Epithelial cell of esophagus (primary cell): ENCODE measurements around the gene HOMER3.
"Not testable (repeated sequence)": the region's sequence is repeated elsewhere in the genome, so short reads cannot be mapped to it uniquely, and the experiment has no call there.

Experiments used
- DNase-seq: peaks from one replicate; pipeline ENCODE4 v3.0.0; 2010; ENCODE audit warnings: low read depth
- H3K4me3 ChIP-seq: 2 replicates; pipeline ENCODE4 v1.5.1; 2011; ENCODE audit warnings: mild to moderate bottlenecking, low read length, control low read depth
- CTCF ChIP-seq: IDR thresholded peaks from 2 replicates; pipeline ENCODE4 v1.5.1; 2011; ENCODE audit warnings: low read depth, mild to moderate bottlenecking, low read length, control low read depth, inconsistent platforms; ENCODE audit not compliant: insufficient read depth; ENCODE audit errors: missing control alignments

HOMER3 gene

DNA sequence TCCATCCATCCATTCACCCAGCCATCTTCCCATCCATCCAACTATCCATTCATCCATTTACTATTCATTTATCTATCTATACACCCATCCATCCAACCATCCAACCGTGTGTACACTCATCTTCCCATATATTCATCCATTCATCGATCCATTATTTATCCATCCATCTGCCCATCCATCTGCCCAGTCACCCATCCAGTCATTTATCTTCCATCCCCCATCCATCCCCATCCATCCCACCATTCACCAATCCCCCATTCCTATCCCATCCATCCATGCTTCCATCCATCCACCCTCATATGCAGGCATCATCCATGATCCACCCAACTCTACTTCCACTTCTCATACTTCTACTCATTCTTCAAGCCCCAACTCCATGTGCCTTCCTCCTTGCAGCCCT, 14.0 kb upstream of the HOMER3 start:
- TF ChIP-seq CTCF: no peak
- no peak overlapping the region for H3K4me3 ChIP-seq
- DNase-seq: no peak

DNA sequence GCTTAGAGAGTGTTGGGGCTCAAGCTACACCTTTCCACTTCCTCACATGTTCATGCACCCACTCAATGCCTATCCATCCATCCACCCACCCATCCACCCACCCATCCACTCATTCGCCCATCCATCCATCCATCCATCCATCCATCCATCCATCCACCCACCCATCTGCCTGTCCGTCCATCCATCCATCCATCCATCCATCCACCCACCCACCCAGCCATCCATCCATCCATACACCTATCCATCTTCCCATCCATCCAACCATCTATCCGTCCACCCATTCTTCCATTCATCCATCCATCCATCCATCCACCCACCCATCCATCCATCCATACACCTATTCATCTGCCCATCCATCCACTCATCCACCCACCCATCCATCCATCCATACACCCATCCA, 13.1 kb upstream of the HOMER3 start:
- no peak for DNase-seq

GRCh38 chr19:18952364-18953003, 11.5 kb upstream of the HOMER3 start:
- not testable (repeated sequence) for H3K4me3 ChIP-seq
- DNase-seq: peak; percentile 81

More for the DNA sequence above, 13.1 kb upstream of the HOMER3 start:
- H3K4me3 ChIP-seq: no peak overlapping the region
- no peak for TF ChIP-seq CTCF

- DNase-seq: peak; percentile 99
- no peak for TF ChIP-seq CTCF
- no peak overlapping the region for H3K4me3 ChIP-seq
Measured at GRCh38 chr19:18951721-18952281, 10.8 kb upstream of the HOMER3 start.

DNA sequence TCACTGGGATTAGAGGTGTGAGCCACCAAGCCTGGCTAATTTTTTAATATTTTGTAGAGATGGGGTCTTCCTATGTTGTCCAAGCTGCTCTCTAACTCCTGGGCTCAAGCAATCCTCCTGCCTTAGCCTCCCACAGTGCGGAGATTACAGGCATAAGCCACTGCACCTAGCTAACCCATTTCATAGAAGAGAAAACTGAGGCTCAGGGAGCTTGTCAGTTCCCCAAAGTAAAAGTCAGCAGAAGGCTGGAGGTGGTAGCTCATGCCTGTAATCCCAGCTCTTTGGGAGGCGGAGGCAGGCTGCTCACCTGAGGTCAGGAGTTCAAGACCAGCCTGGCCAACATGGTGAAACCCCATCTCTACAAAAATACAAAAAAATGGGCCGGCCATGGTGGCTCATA, 8.8 kb upstream of the HOMER3 start:
- DNase-seq: no peak
- H3K4me3 ChIP-seq: no peak overlapping the region
- no peak for TF ChIP-seq CTCF

GRCh38 chr19:18948976-18949356, 7.9 kb upstream of the HOMER3 start:
- no peak for TF ChIP-seq CTCF
- no peak overlapping the region for H3K4me3 ChIP-seq
- DNase-seq: no peak

DNA sequence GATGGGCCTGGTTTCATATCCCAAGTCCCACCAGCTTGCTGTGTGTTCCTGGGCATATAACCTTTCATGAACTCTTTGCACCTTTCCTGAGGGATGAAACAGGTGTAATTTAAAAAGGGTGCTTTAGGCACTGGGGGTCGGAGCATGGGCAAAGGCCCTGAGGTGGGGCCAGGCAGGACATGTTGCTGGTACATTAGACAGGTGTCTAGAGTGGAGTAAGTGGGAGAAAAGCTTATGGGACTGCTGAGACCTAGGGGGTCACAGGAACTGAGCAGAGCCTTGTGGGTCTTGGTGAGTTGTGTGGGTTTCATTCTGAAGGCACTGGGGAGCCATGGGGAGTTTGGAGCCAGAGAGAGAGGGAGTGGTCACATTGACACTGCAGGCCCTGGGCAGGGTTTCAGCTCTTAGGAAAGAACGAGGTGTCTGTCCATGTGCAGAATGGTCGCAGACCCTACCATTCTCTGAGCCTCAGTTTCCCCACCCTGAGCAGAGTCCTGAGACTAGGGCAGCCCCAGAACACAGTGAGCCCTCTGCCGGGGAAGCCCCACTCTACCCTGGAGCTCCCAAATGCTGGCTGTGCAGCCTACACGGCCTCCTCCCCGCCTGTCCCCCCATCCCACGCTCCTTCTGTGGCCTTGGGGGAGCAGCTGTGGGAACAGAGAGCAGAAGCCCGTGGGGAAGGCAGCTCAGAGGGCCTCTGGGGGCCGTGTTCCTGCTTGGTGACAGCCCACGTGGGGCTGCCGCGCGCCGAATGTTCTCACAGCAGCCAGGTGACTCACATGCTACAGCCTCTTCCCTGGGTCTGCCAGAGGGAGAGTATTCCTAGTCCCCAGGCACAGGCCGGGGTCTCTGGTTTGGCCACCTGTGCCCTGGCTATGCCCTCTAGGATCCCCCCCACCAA, 7.3 kb upstream of the HOMER3 start:
- no peak for TF ChIP-seq CTCF
- DNase-seq: peak; percentile 28
- no peak overlapping the region for H3K4me3 ChIP-seq
